Left hindlimb (tissue), 1 donor: ENCODE measurements around the gene SUMO3.

ENCODE experiments used
- DNase-seq: peaks from one replicate; pipeline ENCODE4 v3.0.0-alpha.2; 2018

SUMO3 gene

GRCh38 chr21:44758781-44759627 lies 58.9 kb downstream of the SUMO3 start:
- DNase-seq, result no peak

- DNase-seq, result no peak
Observed at GRCh38 chr21:44758141-44758561, 59.7 kb downstream of the SUMO3 start.

- DNase-seq, result no peak
Observed at GRCh38 chr21:44757731-44758130, 60.1 kb downstream of the SUMO3 start.

GRCh38 chr21:44756423-44757185 lies 61.3 kb downstream of the SUMO3 start:
- no peak for DNase-seq
